GM12878 (cell line): ENCODE data around the gene PTCD1. TPM values are rescaled to one million over a fixed set of nuclear protein-coding genes. Genes with fewer than 3 reads are reported as not detected.

Experiments
- ATAC-seq: fragments of 200-7000 bp; cut with Tn5 transposase; 3 replicates; pipeline ENCODE4 v1.9.1; 2020; ENCODE audit warnings: mild to moderate bottlenecking, moderate library complexity
- BruUV-seq: library from RNA; stranded (reverse); fragments of 400-500 nt; replicated peaks from 2 replicates; lab custom pipeline; 2021; lab: Mats Ljungman, UMichigan
- CTCF ChIA-PET: fragments of 300-600 bp; sonication (Branson Sonifier 250); formaldehyde crosslinking; extraction: SDS; loops from one replicate; lab custom pipeline; 2021; ENCODE audit warnings: inconsistent platforms; lab: Yijun Ruan, JAX
- POLR2A ChIA-PET: fragments of 350-600 bp; formaldehyde crosslinking; extraction: SDS; loops from one replicate; lab custom pipeline; 2021; ENCODE audit warnings: inconsistent platforms; lab: Charles Lee
- RAD21 ChIA-PET: fragments of 300-600 bp; sonication (Branson Sonifier 250); formaldehyde crosslinking; loops from one replicate; lab custom pipeline; 2023; ENCODE audit warnings: antibody characterized with exemption; ENCODE audit not compliant: unreplicated experiment; lab: Charles Lee
- SMC1A ChIA-PET: fragments of 300-600 bp; sonication (Branson Sonifier 250); formaldehyde crosslinking; loops from one replicate; lab custom pipeline; 2023; ENCODE audit not compliant: unreplicated experiment, uncharacterized antibody; lab: Charles Lee
- DNase-seq: peaks from one replicate; pipeline ENCODE4 v3.0.0-alpha.2; 2011; ENCODE audit warnings: low read depth, low spot score
- FAIRE-seq: peaks from 3 replicates; lab custom pipeline; 2011; peaks lifted over from hg19 to GRCh38; lab: Jason Lieb, UNC
- H2AFZ ChIP-seq: 2 replicates; pipeline ENCODE4 v1.6.0; 2011; ENCODE audit warnings: low read depth, low read length, control low read depth; ENCODE audit not compliant: control insufficient read depth
- H3K27ac ChIP-seq: 2 replicates; pipeline ENCODE4 v1.5.1; 2011; ENCODE audit warnings: control low read depth; ENCODE audit not compliant: control insufficient read depth, insufficient read depth
- H3K27me3 ChIP-seq, 2 experiments: replicated peaks in 1 of 2; 2 replicates each; pipeline versions ENCODE4 v1.6.0 to v1.6.1; 2011; ENCODE audit warnings: low read length in 1 of 2; ENCODE audit not compliant: control insufficient read depth in 2 of 2, insufficient read depth in 2 of 2
- H3K36me3 ChIP-seq, 2 experiments: 2 replicates each; pipeline ENCODE4 v1.5.1; 2011; ENCODE audit warnings: low read length in 1 of 2; ENCODE audit not compliant: control insufficient read depth in 2 of 2, insufficient read depth in 2 of 2
- H3K4me1 ChIP-seq: 2 replicates; pipeline ENCODE4 v1.6.1; 2011; ENCODE audit warnings: mild to moderate bottlenecking, low read length, moderate library complexity, mixed read lengths; ENCODE audit not compliant: control insufficient read depth, insufficient read depth
- H3K4me2 ChIP-seq: 2 replicates; pipeline ENCODE4 v1.6.0; 2011; ENCODE audit warnings: control low read depth; ENCODE audit not compliant: control insufficient read depth, insufficient read depth
- H3K4me3 ChIP-seq: fragments of 200-600 bp; sonication (generic); 2 replicates; pipeline ENCODE4 v1.5.1; 2016
- H3K79me2 ChIP-seq: 2 replicates; pipeline ENCODE4 v1.6.0; 2011; ENCODE audit warnings: low read length; ENCODE audit not compliant: control insufficient read depth, insufficient read depth
- H3K9ac ChIP-seq: 2 replicates; pipeline ENCODE4 v1.8.0; 2011; ENCODE audit warnings: low read length, control low read depth, mixed read lengths; ENCODE audit not compliant: control insufficient read depth, insufficient read depth
- H3K9me3 ChIP-seq: replicated peaks from 3 replicates; pipeline ENCODE4 v1.5.1; 2011; ENCODE audit warnings: mild to moderate bottlenecking, low read length; ENCODE audit not compliant: control insufficient read depth, insufficient read depth
- H4K20me1 ChIP-seq: 2 replicates; pipeline ENCODE4 v1.6.0; 2011; ENCODE audit not compliant: control insufficient read depth, insufficient read depth
- ATF7 ChIP-seq: fragments of 450-650 bp; IDR thresholded peaks from 2 replicates; pipeline ENCODE4 v1.6.1; 2016; ENCODE audit warnings: low read depth, mild to moderate bottlenecking
- EGR1 ChIP-seq, 2 experiments: IDR thresholded peaks; 1 replicate in 1 of 2; 2 replicates in 1 of 2; pipeline ENCODE4 v1.6.1; 2011 to 2012; ENCODE audit warnings: low read depth in 2 of 2, low read length in 2 of 2, borderline replicate concordance in 1 of 2, mild to moderate bottlenecking in 1 of 2, moderate library complexity in 1 of 2
- HCFC1 ChIP-seq: fragments of 150-350 bp; IDR thresholded peaks from 2 replicates; pipeline ENCODE4 v1.6.1; 2014; ENCODE audit warnings: low read length
- HDAC6 ChIP-seq: fragments of 200-600 bp; sonication (generic); IDR thresholded peaks from one replicate; pipeline ENCODE4 v1.8.0; 2017; ENCODE audit warnings: antibody characterized with exemption; ENCODE audit not compliant: unreplicated experiment
- IRF4 ChIP-seq: IDR thresholded peaks from 2 replicates; pipeline ENCODE4 v1.6.1; 2011; ENCODE audit warnings: low read depth, low read length
- MYB ChIP-seq: fragments of 150-350 bp; IDR thresholded peaks from 2 replicates; pipeline ENCODE4 v1.6.1; 2014; ENCODE audit warnings: mild to moderate bottlenecking, low read depth, low read length, borderline replicate concordance
- MYC ChIP-seq: IDR thresholded peaks from 2 replicates; pipeline ENCODE4 v1.6.1; 2011; ENCODE audit warnings: mild to moderate bottlenecking, low read length, moderate library complexity, inconsistent platforms; ENCODE audit not compliant: insufficient read depth, insufficient replicate concordance, insufficient read length, severe bottlenecking
- NFYB ChIP-seq: IDR thresholded peaks from 2 replicates; pipeline ENCODE4 v1.6.1; 2011; ENCODE audit warnings: low read depth, mild to moderate bottlenecking, low read length, improper control_type of control experiment, moderate library complexity; ENCODE audit not compliant: insufficient read depth
- NR2C2 ChIP-seq: IDR thresholded peaks from 2 replicates; pipeline ENCODE4 v1.6.1; 2011; ENCODE audit warnings: borderline replicate concordance, low read depth; ENCODE audit not compliant: control insufficient read depth, insufficient read length
- POLR2A ChIP-seq: IDR thresholded peaks from 2 replicates; pipeline ENCODE4 v1.6.1; 2011; ENCODE audit warnings: low read depth, mild to moderate bottlenecking, low read length
- RBBP5 ChIP-seq: fragments of 200-600 bp; sonication (generic); conservative IDR thresholded peaks from 2 replicates; pipeline ENCODE4 v1.6.1; 2016
- SMC3 ChIP-seq: IDR thresholded peaks from 2 replicates; pipeline ENCODE4 v1.6.1; 2011; ENCODE audit warnings: low read length, improper control_type of control experiment, borderline replicate concordance
- TARDBP ChIP-seq: IDR thresholded peaks from 2 replicates; pipeline ENCODE4 v1.6.1; 2016; ENCODE audit warnings: borderline replicate concordance
- WGBS: methylation state at CpG from one replicate; pipeline ENCODE4 v1.1.6; 2016; ENCODE audit warnings: low lambda C conversion rate; ENCODE audit not compliant: insufficient replicate concordance, insufficient coverage; ENCODE audit errors: missing lambda C conversion rate; 5-methylcytosine and 5-hydroxymethylcytosine counted together
- in situ Hi-C: fragments of 300-500 bp; cut with MboI; formaldehyde crosslinking; loops from 9 replicates; pipeline ENCODE4 v1.14.3; 2018; ENCODE audit warnings: mixed read lengths
- intact Hi-C: fragments of 100-400 bp; cut with micrococcal nuclease; formaldehyde crosslinking; loops from one replicate; pipeline ENCODE4 v1.14.2; 2022; ENCODE audit not compliant: unreplicated experiment
- polyA plus RNA-seq, 11 experiments: library from polyadenylated mRNA; depleted of rRNA in 4 of 11; unstranded in 6 of 11; stranded (reverse) in 5 of 11; fragments of >200 nt; fragmentation: Nextera tagmentation in 4 of 11; fragmentation: Illumina TruSeq in 1 of 11; extraction: Ambion mirVana in 4 of 11; extraction: Trizol in 1 of 11; gene quantifications; 1 replicate in 1 of 11; 2 replicates in 10 of 11; pipeline versions ENCODE4 v1.2.1 to v1.2.3, GENCODE V29; 2011 to 2016; ENCODE audit warnings: inconsistent platforms in 2 of 11, missing spikeins in 2 of 11, low read depth in 1 of 11
- total RNA-seq, 4 experiments: library from RNA; depleted of rRNA in 3 of 4; stranded (reverse); fragments of >200 nt in 3 of 4; fragmentation: Illumina TruSeq in 1 of 4; extraction: Trizol in 1 of 4; gene quantifications; 2 replicates each; pipeline versions ENCODE4 v1.2.1 to v1.2.3, GENCODE V29; 2013 to 2021
- TF ChIP-seq, protein P1 (sequence below): fragments of 450-650 bp; IDR thresholded peaks from 2 replicates; pipeline ENCODE4 v1.6.1; 2017; ENCODE audit warnings: low read depth, mild to moderate bottlenecking, moderate library complexity

The PTCD1 gene
- total and polyA plus RNA-seq, 10 of the 15 experiments (the other 5 are each of a cell fraction or from before 2014, with no cell fraction given) = 0.26 to 9.7 (median 5.0) TPM

DNA sequence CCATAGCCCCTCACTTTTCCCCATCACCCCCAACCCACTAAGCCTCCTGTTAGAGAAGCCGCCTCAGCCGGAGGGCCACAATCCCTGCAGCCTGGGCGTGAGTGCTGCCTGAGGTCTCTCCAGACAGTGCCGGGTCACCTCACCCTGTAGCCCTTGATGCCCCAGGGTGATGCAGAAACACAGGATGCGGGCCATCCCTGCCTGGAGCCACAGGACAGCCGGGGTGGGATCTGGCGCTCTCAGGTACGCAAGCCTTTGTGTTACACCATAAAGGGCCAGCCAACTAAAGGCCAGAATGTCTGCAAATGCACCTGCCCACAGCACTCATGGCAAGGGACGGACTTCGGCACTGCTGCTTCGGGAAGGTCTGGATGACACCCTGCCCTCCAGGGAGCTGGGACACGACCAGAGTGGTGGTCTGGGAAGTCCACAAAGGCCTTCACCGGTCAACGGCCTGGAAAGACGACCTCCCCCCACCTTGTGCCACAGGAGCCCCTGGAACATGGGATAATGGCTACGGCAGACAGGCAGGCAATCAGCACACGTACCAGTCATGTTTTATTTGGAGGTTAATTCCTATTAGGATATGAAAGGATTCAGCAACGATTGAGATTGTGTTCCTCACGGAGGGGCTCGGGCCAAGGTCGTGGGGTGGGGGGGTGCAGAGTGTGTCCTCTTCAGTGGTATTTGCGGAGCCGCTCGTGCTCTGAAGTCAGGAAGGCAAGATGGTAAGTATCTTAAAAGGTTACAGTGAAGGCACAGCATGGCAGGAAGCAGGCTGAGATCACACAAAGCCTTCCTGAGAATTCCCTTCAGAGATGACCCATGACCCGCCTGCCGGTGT lies 19.3 kb upstream of the PTCD1 start:
- H3K4me1 ChIP-seq = no peaks in the 10 kb centered on the region
- no peaks in the 10 kb centered on the region for H3K27me3 ChIP-seq
- H3K9me3 ChIP-seq = no peaks in the 10 kb centered on the region
- SMC1A ChIA-PET = interaction anchor here (0.7 kb wide), 1 partner anchor 28 kb away, joined by 3 read pairs; no protein-coding TSS in a partner anchor
- H2AFZ ChIP-seq = no peak overlapping the region
- in situ Hi-C loops (no loop called here), intact Hi-C loops (no loop called here)
- H3K4me3 ChIP-seq = no peak overlapping the region
- H3K79me2 ChIP-seq = peaks cover 25% of the 10 kb centered on the region
- DNase-seq (no peak), FAIRE-seq (no peak), ATAC-seq (no peak)
- H3K27ac ChIP-seq = no peak overlapping the region
- peak; percentile 60 for TF ChIP-seq POLR2A
- no peak for TF ChIP-seq HDAC6
- POLR2A ChIA-PET = no interaction called here
- CTCF ChIA-PET = no interaction called here
- H3K4me2 ChIP-seq = no peak overlapping the region
- H3K9ac ChIP-seq = no peak overlapping the region
- H3K36me3 ChIP-seq = peaks cover 30 to 34% of the 10 kb centered on the region in 2 experiments
- BruUV-seq = no TSS peak
- H4K20me1 ChIP-seq = no peaks in the 10 kb centered on the region
- RAD21 ChIA-PET = no interaction called here
- 93% methylated on average over 26 of the region's 26 CpGs for WGBS

DNA sequence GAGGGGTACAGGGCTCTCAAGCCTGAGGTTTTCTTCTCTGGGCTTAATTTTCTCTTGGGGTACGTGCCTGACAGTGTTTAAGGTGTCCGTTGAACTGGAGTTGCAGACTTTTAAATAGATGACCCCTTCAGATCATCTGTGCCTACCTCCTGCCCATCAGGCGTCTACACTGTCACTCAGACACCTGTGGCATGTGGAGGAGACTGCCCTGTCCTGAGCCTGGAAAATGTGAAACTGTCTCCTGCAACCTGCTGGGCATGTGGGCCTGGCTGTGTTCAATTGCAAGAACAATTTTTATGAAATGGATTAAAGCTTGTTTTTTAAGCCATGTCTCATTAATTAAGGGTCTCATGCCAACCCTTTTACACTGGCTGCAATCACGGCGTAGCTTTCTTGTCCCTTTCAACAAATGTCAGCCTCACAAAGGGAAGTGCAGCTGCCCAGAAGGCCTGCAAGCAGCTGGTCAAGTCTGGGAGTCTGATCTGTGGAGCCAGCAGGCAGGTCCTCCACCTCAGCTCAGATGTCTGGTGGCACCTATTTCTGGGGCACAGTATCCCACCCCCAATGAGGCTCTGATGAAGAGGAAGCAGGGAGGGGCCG lies 18.6 kb upstream of the PTCD1 start:
- Histone ChIP-seq H3K27me3 (no peaks in the 10 kb centered on the region), H3K36me3 (peaks cover 34 to 36% of the 10 kb centered on the region in 2 experiments), H3K4me3 (no peak overlapping the region), H3K4me1 (no peaks in the 10 kb centered on the region), H2AFZ (no peak overlapping the region), H3K9ac (no peak overlapping the region), H3K27ac (no peak overlapping the region), H3K79me2 (peaks cover 20% of the 10 kb centered on the region), H4K20me1 (no peaks in the 10 kb centered on the region), H3K4me2 (no peak overlapping the region), H3K9me3 (no peaks in the 10 kb centered on the region)
- 82% methylated on average over 6 of the region's 6 CpGs for WGBS
- intact Hi-C loops = no loop called here
- no peak for DNase-seq
- ChIA-PET SMC1A (interaction anchor here (0.7 kb wide), 1 partner anchor 29 kb away, joined by 3 read pairs; no protein-coding TSS in a partner anchor), RAD21 (no interaction called here), POLR2A (no interaction called here), CTCF (interaction anchor here (0.6 kb wide), 1 partner anchor 21 kb away, joined by 3 read pairs; no protein-coding TSS in a partner anchor)
- ATAC-seq = no peak
- no peak for FAIRE-seq
- BruUV-seq = no TSS peak
- in situ Hi-C loops = no loop called here
- TF ChIP-seq TARDBP (no peak), ATF7 (no peak), MYB (no peak), HCFC1 (no peak), MYC (no peak), RBBP5 (no peak), EGR1 (IDR thresholded peaks at IDR 0.05; ENCODE audit: borderline replicate concordance in 1 of 2, low read depth in 2 of 2, low read length in 2 of 2) (no peak), NR2C2 (no peak), IRF4 (no peak), SMC3 (no peak), NFYB (no peak)
- TF ChIP-seq, protein P1, sequence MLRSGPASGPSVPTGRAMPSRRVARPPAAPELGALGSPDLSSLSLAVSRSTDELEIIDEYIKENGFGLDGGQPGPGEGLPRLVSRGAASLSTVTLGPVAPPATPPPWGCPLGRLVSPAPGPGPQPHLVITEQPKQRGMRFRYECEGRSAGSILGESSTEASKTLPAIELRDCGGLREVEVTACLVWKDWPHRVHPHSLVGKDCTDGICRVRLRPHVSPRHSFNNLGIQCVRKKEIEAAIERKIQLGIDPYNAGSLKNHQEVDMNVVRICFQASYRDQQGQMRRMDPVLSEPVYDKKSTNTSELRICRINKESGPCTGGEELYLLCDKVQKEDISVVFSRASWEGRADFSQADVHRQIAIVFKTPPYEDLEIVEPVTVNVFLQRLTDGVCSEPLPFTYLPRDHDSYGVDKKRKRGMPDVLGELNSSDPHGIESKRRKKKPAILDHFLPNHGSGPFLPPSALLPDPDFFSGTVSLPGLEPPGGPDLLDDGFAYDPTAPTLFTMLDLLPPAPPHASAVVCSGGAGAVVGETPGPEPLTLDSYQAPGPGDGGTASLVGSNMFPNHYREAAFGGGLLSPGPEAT = no peak
